A673 (cell line): ENCODE measurements around the gene CNOT10. TPM values are rescaled to one million over a fixed set of nuclear protein-coding genes. Genes with fewer than 3 reads are reported as not detected.

Experiments
- BruUV-seq: library from RNA; stranded (reverse); fragments of 400-500 nt; replicated peaks from 2 replicates; lab custom pipeline; 2021; lab: Mats Ljungman, UMichigan
- CTCF ChIA-PET: fragments of 300-600 bp; sonication (Branson Sonifier 250); formaldehyde crosslinking; loops from one replicate; lab custom pipeline; 2022; ENCODE audit warnings: antibody characterized with exemption; lab: Charles Lee
- POLR2A ChIA-PET: fragments of 300-600 bp; sonication (Branson Sonifier 250); formaldehyde crosslinking; loops from one replicate; lab custom pipeline; 2022; ENCODE audit warnings: antibody characterized with exemption; ENCODE audit not compliant: low non-redundant PET; lab: Charles Lee
- DNase-seq: peaks from one replicate; pipeline ENCODE4 v3.0.0-alpha.2; 2015; ENCODE audit warnings: low spot score
- H3K27ac ChIP-seq: fragments of 200-600 bp; sonication (generic); 2 replicates; pipeline ENCODE4 v1.5.1; 2016; ENCODE audit warnings: mixed run types, low read depth, mild to moderate bottlenecking, mixed read lengths, antibody characterized with exemption, low read length; ENCODE audit not compliant: poor library complexity, severe bottlenecking
- H3K27me3 ChIP-seq: fragments of 200-600 bp; sonication (generic); replicated peaks from 2 replicates; pipeline ENCODE4 v1.6.1; 2017; ENCODE audit warnings: mixed run types, low read depth, mild to moderate bottlenecking, mixed read lengths, antibody characterized with exemption, low read length; ENCODE audit not compliant: insufficient read depth, poor library complexity
- H3K36me3 ChIP-seq: fragments of 200-600 bp; sonication (generic); 2 replicates; pipeline ENCODE4 v1.6.1; 2016; ENCODE audit warnings: mixed run types, mild to moderate bottlenecking, mixed read lengths, antibody characterized with exemption, low read length; ENCODE audit not compliant: insufficient read depth, poor library complexity, severe bottlenecking
- H3K4me1 ChIP-seq: fragments of 200-600 bp; sonication (generic); 2 replicates; pipeline ENCODE4 v1.6.1; 2017; ENCODE audit warnings: mixed run types, mild to moderate bottlenecking, mixed read lengths, antibody characterized with exemption, low read length; ENCODE audit not compliant: insufficient read depth, poor library complexity, severe bottlenecking
- H3K4me3 ChIP-seq: fragments of 200-600 bp; sonication (generic); 2 replicates; pipeline ENCODE4 v1.5.1; 2016; ENCODE audit warnings: low read depth, mixed run types, mild to moderate bottlenecking, mixed read lengths, low read length; ENCODE audit not compliant: poor library complexity, severe bottlenecking
- H3K9me3 ChIP-seq: fragments of 200-600 bp; sonication (generic); 2 replicates; pipeline ENCODE4 v1.6.1; 2016; ENCODE audit warnings: mixed run types, low read depth, mild to moderate bottlenecking, mixed read lengths, antibody characterized with exemption, low read length; ENCODE audit not compliant: poor library complexity, severe bottlenecking
- EZH2 ChIP-seq: fragments of 200-600 bp; sonication (generic); IDR thresholded peaks from 2 replicates; pipeline ENCODE4 v1.6.1; 2017; ENCODE audit warnings: borderline replicate concordance, low read depth, mild to moderate bottlenecking, mixed read lengths, antibody characterized with exemption, low read length; ENCODE audit not compliant: poor library complexity, severe bottlenecking
- intact Hi-C: fragments of 100-400 bp; cut with micrococcal nuclease; formaldehyde crosslinking; loops from one replicate; pipeline ENCODE4 v1.10.0; 2022; ENCODE audit not compliant: unreplicated experiment
- total RNA-seq: library from RNA; stranded (reverse); gene quantifications from 2 replicates; pipeline ENCODE4 v1.2.3, GENCODE V29; 2021
- TF ChIP-seq, protein P1 (sequence below): fragments of 300-800, 200-600 bp; sonication (generic); conservative IDR thresholded peaks from 2 replicates; pipeline ENCODE4 v1.5.1; 2017; ENCODE audit warnings: low read depth, mild to moderate bottlenecking, antibody characterized with exemption, low read length, moderate library complexity, mixed read lengths

CNOT10 gene
- total RNA-seq, 1 experiment from 2014 or later, result 47.8 TPM

DNA sequence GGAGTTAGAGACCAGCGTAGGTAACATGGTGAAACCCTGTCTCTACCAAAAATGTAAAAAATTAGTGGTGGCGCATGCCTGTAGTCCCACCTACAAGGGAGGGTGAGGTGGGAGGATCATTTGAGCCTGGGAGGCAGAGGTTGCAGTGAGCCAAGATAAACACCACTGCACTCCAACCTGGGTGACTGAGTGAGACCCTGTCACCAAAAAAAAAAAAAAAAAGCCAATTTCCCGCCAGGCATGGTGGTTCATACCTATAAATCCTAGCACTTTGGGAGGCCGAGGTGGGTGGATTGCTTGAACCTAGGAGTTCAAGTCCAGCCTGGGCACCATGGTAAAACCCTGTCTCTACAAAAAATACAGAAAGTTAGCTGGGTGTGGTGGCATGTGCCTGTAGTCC lies 6.9 kb downstream of the CNOT10 start:
- POLR2A ChIA-PET, result no interaction called here
- Histone ChIP-seq H3K4me3 (no peak overlapping the region), H3K4me1 (peaks cover under 1% of the 10 kb centered on the region), H3K36me3 (peaks cover 5% of the 10 kb centered on the region), H3K27me3 (no peaks in the 10 kb centered on the region), H3K27ac (no peak overlapping the region), H3K9me3 (no peaks in the 10 kb centered on the region)
- no peak for DNase-seq
- TF ChIP-seq, protein P1, sequence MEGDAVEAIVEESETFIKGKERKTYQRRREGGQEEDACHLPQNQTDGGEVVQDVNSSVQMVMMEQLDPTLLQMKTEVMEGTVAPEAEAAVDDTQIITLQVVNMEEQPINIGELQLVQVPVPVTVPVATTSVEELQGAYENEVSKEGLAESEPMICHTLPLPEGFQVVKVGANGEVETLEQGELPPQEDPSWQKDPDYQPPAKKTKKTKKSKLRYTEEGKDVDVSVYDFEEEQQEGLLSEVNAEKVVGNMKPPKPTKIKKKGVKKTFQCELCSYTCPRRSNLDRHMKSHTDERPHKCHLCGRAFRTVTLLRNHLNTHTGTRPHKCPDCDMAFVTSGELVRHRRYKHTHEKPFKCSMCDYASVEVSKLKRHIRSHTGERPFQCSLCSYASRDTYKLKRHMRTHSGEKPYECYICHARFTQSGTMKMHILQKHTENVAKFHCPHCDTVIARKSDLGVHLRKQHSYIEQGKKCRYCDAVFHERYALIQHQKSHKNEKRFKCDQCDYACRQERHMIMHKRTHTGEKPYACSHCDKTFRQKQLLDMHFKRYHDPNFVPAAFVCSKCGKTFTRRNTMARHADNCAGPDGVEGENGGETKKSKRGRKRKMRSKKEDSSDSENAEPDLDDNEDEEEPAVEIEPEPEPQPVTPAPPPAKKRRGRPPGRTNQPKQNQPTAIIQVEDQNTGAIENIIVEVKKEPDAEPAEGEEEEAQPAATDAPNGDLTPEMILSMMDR, result no peak
- TF ChIP-seq EZH2, result no peak
- intact Hi-C loops, result no loop called here
- no TSS peak for BruUV-seq
- CTCF ChIA-PET, result no interaction called here

DNA sequence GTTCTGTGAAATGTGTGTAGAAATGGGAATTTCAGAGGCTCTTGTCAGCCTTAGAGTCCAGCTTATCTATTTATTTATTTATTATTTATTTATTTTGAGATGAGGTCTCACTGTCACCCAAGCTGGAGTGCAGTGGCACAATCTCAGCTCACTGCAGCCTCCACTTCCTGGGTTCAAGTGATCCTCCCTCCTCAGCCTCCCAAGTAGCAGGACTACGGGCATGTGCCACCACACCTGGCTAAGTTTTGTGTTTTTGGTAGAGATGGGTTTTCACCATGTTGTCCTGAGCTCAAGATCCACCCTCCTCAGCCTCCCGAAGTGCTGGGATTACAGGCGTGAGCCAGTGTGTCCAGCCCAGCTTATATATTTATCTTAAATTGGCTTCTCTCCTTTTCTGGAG lies 11.5 kb downstream of the CNOT10 start:
- Histone ChIP-seq H3K9me3 (no peaks in the 10 kb centered on the region), H3K4me3 (no peak overlapping the region), H3K27ac (no peak overlapping the region), H3K27me3 (no peaks in the 10 kb centered on the region), H3K36me3 (no peaks in the 10 kb centered on the region), H3K4me1 (no peaks in the 10 kb centered on the region)
- ChIA-PET POLR2A (no interaction called here), CTCF (no interaction called here)
- TF ChIP-seq, protein P1, result no peak
- TF ChIP-seq EZH2, result no peak
- no peak for DNase-seq
- intact Hi-C loops, result no loop called here
- BruUV-seq, result no TSS peak

DNA sequence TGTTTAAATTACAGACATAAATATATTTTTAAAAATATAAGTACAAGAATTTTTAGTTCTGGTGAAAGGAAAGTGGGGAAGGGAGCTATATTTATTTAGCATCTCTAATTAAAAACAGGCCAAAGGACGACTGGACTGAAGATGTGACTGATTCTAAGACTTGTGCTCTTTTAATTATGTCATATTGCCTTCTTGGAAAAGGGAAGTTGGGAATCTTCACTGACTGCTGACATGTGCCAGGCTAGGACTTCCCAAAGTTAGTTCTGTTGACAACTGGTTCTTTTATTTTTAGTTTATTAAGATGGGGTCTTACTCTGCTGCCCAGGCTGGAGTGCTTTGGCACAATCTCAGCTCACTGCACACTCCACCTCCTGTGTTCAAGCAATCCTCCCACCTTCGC lies 13.5 kb downstream of the CNOT10 start:
- Histone ChIP-seq H3K4me3 (no peak overlapping the region), H3K27me3 (no peaks in the 10 kb centered on the region), H3K9me3 (no peaks in the 10 kb centered on the region), H3K4me1 (no peaks in the 10 kb centered on the region), H3K27ac (no peak overlapping the region), H3K36me3 (no peaks in the 10 kb centered on the region)
- intact Hi-C loops, result no loop called here
- DNase-seq, result no peak
- no TSS peak for BruUV-seq
- CTCF ChIA-PET, result no interaction called here
- POLR2A ChIA-PET, result no interaction called here
- no peak for TF ChIP-seq EZH2
- TF ChIP-seq, protein P1, result no peak
